Measurements from ENCODE around the gene CCDC63. TPM values are rescaled to one million over a fixed set of nuclear protein-coding genes. Genes with fewer than 3 reads are reported as not detected.
"Not testable (repeated sequence)": the region's sequence is repeated elsewhere in the genome, so short reads cannot be mapped to it uniquely, and the experiment has no call there.

Gene CCDC63
- total RNA-seq, 1 donor from 2014 or later, result not detected

GRCh38 chr12:110844551-110845338 lies 2.0 kb upstream of the CCDC63 start:
- no peak for DNase-seq

GRCh38 chr12:110845339-110845682 lies 1.5 kb upstream of the CCDC63 start:
- no peak for DNase-seq

GRCh38 chr12:110848314-110848923 lies 1.6 kb downstream of the CCDC63 start:
- no peak for DNase-seq

GRCh38 chr12:110849221-110849620 lies 2.4 kb downstream of the CCDC63 start:
- DNase-seq, result no peak

- DNase-seq, result no peak
Measured at GRCh38 chr12:110849748-110850403, 3.1 kb downstream of the CCDC63 start.

- no peak for DNase-seq
Measured at GRCh38 chr12:110850762-110851161, 4.0 kb downstream of the CCDC63 start.

GRCh38 chr12:110853836-110854235 lies 7.0 kb downstream of the CCDC63 start:
- no peak for DNase-seq

GRCh38 chr12:110856542-110856941 lies 9.8 kb downstream of the CCDC63 start:
- DNase-seq, result no peak

- DNase-seq, result no peak
Measured at GRCh38 chr12:110857528-110857927, 10.7 kb downstream of the CCDC63 start.

- not testable (repeated sequence) for DNase-seq
Measured at GRCh38 chr12:110857954-110858353, 11.2 kb downstream of the CCDC63 start.

GRCh38 chr12:110858848-110859247 lies 12.1 kb downstream of the CCDC63 start:
- no peak for DNase-seq

- no peak for DNase-seq
Measured at GRCh38 chr12:110860833-110861296, 14.1 kb downstream of the CCDC63 start.

- no peak for DNase-seq
Measured at GRCh38 chr12:110861729-110862128, 14.9 kb downstream of the CCDC63 start.

- no peak for DNase-seq
Measured at GRCh38 chr12:110862329-110862728, 15.5 kb downstream of the CCDC63 start.

- DNase-seq, result no peak
Measured at GRCh38 chr12:110863161-110863560, 16.4 kb downstream of the CCDC63 start.

- DNase-seq, result no peak
Measured at GRCh38 chr12:110865521-110865920, 18.7 kb downstream of the CCDC63 start.

- DNase-seq, result no peak
Measured at GRCh38 chr12:110869026-110869425, 22.2 kb downstream of the CCDC63 start.

GRCh38 chr12:110869803-110870202 lies 23.0 kb downstream of the CCDC63 start:
- no peak for DNase-seq

GRCh38 chr12:110872100-110872499 lies 25.3 kb downstream of the CCDC63 start:
- DNase-seq, result no peak

- no peak for DNase-seq
Measured at GRCh38 chr12:110874351-110874750, 27.6 kb downstream of the CCDC63 start.

- no peak for DNase-seq
Measured at GRCh38 chr12:110874781-110875180, 28.0 kb downstream of the CCDC63 start.

- DNase-seq, result no peak
Measured at GRCh38 chr12:110880651-110881050, 33.9 kb downstream of the CCDC63 start.

- DNase-seq, result no peak
Measured at GRCh38 chr12:110883251-110883650, 36.5 kb downstream of the CCDC63 start.
